ENCODE data around the gene NOP10. TPM values are rescaled to one million over a fixed set of nuclear protein-coding genes. Genes with fewer than 3 reads are reported as not detected.

Gene NOP10
- total and polyA plus RNA-seq, 2 donors (not counting 1 experiment from before 2014, with no cell fraction given), result 189 to 277 TPM

- no peak overlapping the region for H3K4me3 ChIP-seq (replicated peaks in 1 of 4; ENCODE audit: control extremely low read depth in 1 of 4, insufficient read depth in 1 of 4, low read depth in 3 of 4, low read length in 4 of 4)
- no peaks in the 10 kb centered on the region for H3K4me1 ChIP-seq (ENCODE audit: control insufficient read depth, extremely low read depth, insufficient read depth, low read length)
- H3K36me3 ChIP-seq (ENCODE audit: control insufficient read depth, insufficient read depth, low read length), result no peaks in the 10 kb centered on the region
- no peak overlapping the region for H3K9ac ChIP-seq (ENCODE audit: insufficient read depth, low read length)
- no peak for DNase-seq (ENCODE audit: low read depth in 2 of 2)
- H4K20me1 ChIP-seq (ENCODE audit: control insufficient read depth, extremely low read depth, insufficient read depth, low read length), result no peaks in the 10 kb centered on the region
- H2AFZ ChIP-seq (ENCODE audit: low read length), result no peak overlapping the region
- H3K9me3 ChIP-seq (ENCODE audit: control insufficient read depth, insufficient read depth, low read depth, low read length), result no peaks in the 10 kb centered on the region
- no peaks in the 10 kb centered on the region for H3K27me3 ChIP-seq (ENCODE audit: control insufficient read depth, insufficient read depth, low read length)
- H3K4me2 ChIP-seq (ENCODE audit: extremely low read depth, insufficient read depth, low read length), result no peak overlapping the region
- no peaks in the 10 kb centered on the region for H3K79me2 ChIP-seq (ENCODE audit: control insufficient read depth, insufficient read depth, low read length)
- no peak overlapping the region for H3K27ac ChIP-seq (ENCODE audit: insufficient read depth, low read length)
- no peak for TF ChIP-seq EZH2 (IDR thresholded peaks at IDR 0.05; ENCODE audit: low read length, missing control alignments)
- TF ChIP-seq, protein P1, sequence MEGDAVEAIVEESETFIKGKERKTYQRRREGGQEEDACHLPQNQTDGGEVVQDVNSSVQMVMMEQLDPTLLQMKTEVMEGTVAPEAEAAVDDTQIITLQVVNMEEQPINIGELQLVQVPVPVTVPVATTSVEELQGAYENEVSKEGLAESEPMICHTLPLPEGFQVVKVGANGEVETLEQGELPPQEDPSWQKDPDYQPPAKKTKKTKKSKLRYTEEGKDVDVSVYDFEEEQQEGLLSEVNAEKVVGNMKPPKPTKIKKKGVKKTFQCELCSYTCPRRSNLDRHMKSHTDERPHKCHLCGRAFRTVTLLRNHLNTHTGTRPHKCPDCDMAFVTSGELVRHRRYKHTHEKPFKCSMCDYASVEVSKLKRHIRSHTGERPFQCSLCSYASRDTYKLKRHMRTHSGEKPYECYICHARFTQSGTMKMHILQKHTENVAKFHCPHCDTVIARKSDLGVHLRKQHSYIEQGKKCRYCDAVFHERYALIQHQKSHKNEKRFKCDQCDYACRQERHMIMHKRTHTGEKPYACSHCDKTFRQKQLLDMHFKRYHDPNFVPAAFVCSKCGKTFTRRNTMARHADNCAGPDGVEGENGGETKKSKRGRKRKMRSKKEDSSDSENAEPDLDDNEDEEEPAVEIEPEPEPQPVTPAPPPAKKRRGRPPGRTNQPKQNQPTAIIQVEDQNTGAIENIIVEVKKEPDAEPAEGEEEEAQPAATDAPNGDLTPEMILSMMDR (conservative IDR thresholded peaks at IDR 0.05 in 1 of 2, IDR thresholded peaks at IDR 0.05 in 1 of 2; ENCODE audit: low read depth in 1 of 2, low read length in 2 of 2), result no peak
Measured at GRCh38 chr15:34327906-34328305, 15.0 kb downstream of the NOP10 start.

- Histone ChIP-seq H3K9ac (ENCODE audit: insufficient read depth, low read length) (no peak overlapping the region), H3K36me3 (ENCODE audit: control insufficient read depth, insufficient read depth, low read length) (no peaks in the 10 kb centered on the region), H3K4me1 (ENCODE audit: control insufficient read depth, extremely low read depth, insufficient read depth, low read length) (no peaks in the 10 kb centered on the region), H3K27me3 (ENCODE audit: control insufficient read depth, insufficient read depth, low read length) (no peaks in the 10 kb centered on the region), H2AFZ (ENCODE audit: low read length) (no peak overlapping the region), H3K27ac (ENCODE audit: insufficient read depth, low read length) (no peak overlapping the region), H4K20me1 (ENCODE audit: control insufficient read depth, extremely low read depth, insufficient read depth, low read length) (no peaks in the 10 kb centered on the region), H3K9me3 (ENCODE audit: control insufficient read depth, insufficient read depth, low read depth, low read length) (no peaks in the 10 kb centered on the region), H3K4me2 (ENCODE audit: extremely low read depth, insufficient read depth, low read length) (no peak overlapping the region), H3K79me2 (ENCODE audit: control insufficient read depth, insufficient read depth, low read length) (no peaks in the 10 kb centered on the region), H3K4me3 (replicated peaks in 1 of 4; ENCODE audit: control extremely low read depth in 1 of 4, insufficient read depth in 1 of 4, low read depth in 3 of 4, low read length in 4 of 4) (no peak overlapping the region)
- no peak for DNase-seq (ENCODE audit: low read depth in 2 of 2)
- TF ChIP-seq, protein P1 (conservative IDR thresholded peaks at IDR 0.05 in 1 of 2, IDR thresholded peaks at IDR 0.05 in 1 of 2; ENCODE audit: low read depth in 1 of 2, low read length in 2 of 2), result no peak
Measured at GRCh38 chr15:34325368-34325767, 17.6 kb downstream of the NOP10 start.

DNA sequence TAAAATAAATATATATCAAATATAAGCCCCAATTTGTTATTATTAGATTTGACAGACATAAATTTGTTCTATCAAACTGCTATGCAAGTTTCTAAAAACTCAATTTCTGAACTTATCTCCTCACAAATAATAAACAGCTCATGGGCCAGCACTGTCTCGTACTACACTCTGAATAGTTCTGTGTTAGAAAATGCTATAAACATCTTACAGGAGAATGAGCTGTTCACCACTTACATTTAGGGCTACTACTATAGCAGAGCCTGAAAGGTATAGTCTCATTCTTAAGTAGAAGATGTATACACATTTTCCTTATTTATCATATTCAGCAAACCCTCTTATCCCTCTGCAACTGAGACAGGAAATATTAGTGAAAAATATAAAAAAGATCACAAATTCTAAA is 18.0 kb downstream of the NOP10 start:
- no peaks in the 10 kb centered on the region for H3K79me2 ChIP-seq (ENCODE audit: control insufficient read depth, insufficient read depth, low read length)
- H3K27ac ChIP-seq (ENCODE audit: insufficient read depth, low read length), result no peak overlapping the region
- no peaks in the 10 kb centered on the region for H4K20me1 ChIP-seq (ENCODE audit: control insufficient read depth, extremely low read depth, insufficient read depth, low read length)
- H2AFZ ChIP-seq (ENCODE audit: low read length), result no peak overlapping the region
- H3K4me2 ChIP-seq (ENCODE audit: extremely low read depth, insufficient read depth, low read length), result no peak overlapping the region
- H3K9me3 ChIP-seq (ENCODE audit: control insufficient read depth, insufficient read depth, low read depth, low read length), result no peaks in the 10 kb centered on the region
- TF ChIP-seq, protein P1 (conservative IDR thresholded peaks at IDR 0.05 in 1 of 2, IDR thresholded peaks at IDR 0.05 in 1 of 2; ENCODE audit: low read depth in 1 of 2, low read length in 2 of 2), result no peak
- no peak for TF ChIP-seq EZH2 (IDR thresholded peaks at IDR 0.05; ENCODE audit: low read length, missing control alignments)
- no peak overlapping the region for H3K9ac ChIP-seq (ENCODE audit: insufficient read depth, low read length)
- no peaks in the 10 kb centered on the region for H3K36me3 ChIP-seq (ENCODE audit: control insufficient read depth, insufficient read depth, low read length)
- no peak for DNase-seq (ENCODE audit: low read depth in 2 of 2)
- no peaks in the 10 kb centered on the region for H3K27me3 ChIP-seq (ENCODE audit: control insufficient read depth, insufficient read depth, low read length)
- H3K4me3 ChIP-seq (replicated peaks in 1 of 4; ENCODE audit: control extremely low read depth in 1 of 4, insufficient read depth in 1 of 4, low read depth in 3 of 4, low read length in 4 of 4), result no peak overlapping the region
- H3K4me1 ChIP-seq (ENCODE audit: control insufficient read depth, extremely low read depth, insufficient read depth, low read length), result no peaks in the 10 kb centered on the region

Measured in fibroblast of lung (primary cell).